ENCODE measurements around the gene PGAP2.
A peak's percentile ranks its signal among the peaks of the same experiment; 100 is the strongest.

PGAP2 gene

GRCh38 chr11:3873712-3874349, 65.5 kb downstream of the PGAP2 start:
- POLR2A ChIA-PET: interaction anchor here (0.7 to 1.2 kb wide), 3 partner anchors 14 to 43 kb away, joined by 3 to 6 read pairs (median 4); no protein-coding TSS in a partner anchor
- H3K4me1 ChIP-seq (ENCODE audit: control insufficient read depth, insufficient read depth, low read length): no peaks in the 10 kb centered on the region
- H3K36me3 ChIP-seq (ENCODE audit: control insufficient read depth in 2 of 2, insufficient read depth in 1 of 2, low read length in 2 of 2): no peaks in the 10 kb centered on the region
- no peaks in the 10 kb centered on the region for H3K9me3 ChIP-seq (ENCODE audit: control insufficient read depth, insufficient read depth, low read depth, low read length)
- CTCF ChIA-PET: interaction anchor here (0.5 to 13.3 kb wide), 5 partner anchors 11 to 1704 kb away, joined by 3 to 95 read pairs (median 3); partner anchors contain the start of gene STIM1
- no peak overlapping the region for H3K4me3 ChIP-seq (ENCODE audit: low read depth, low read length)
- H3K27ac ChIP-seq (ENCODE audit: extremely low read depth, low read depth, low read length): 0 out of 2 replicates have a peak overlapping the region, but pooled peaks have one; percentile 11
- no peak for TF ChIP-seq ZNF521 (tag by site-specific recombination; IDR thresholded peaks at IDR 0.05)
- TF ChIP-seq PRDM6 (tag by site-specific recombination; IDR thresholded peaks at IDR 0.05): peak; percentile 70; the same call in 1 of the 2 replicates
- TF ChIP-seq ZBTB8A (tag by site-specific recombination; IDR thresholded peaks at IDR 0.05): peak; percentile 62
- TF ChIP-seq ZNF501 (tag by site-specific recombination; IDR thresholded peaks at IDR 0.05): 0 out of 2 replicates have a peak, but pooled peaks have one; percentile 13
- TF ChIP-seq KLF10 (tag by site-specific recombination; IDR thresholded peaks at IDR 0.05): peak; percentile 82
- TF ChIP-seq MZF1 (tag by site-specific recombination; IDR thresholded peaks at IDR 0.05; ENCODE audit: borderline replicate concordance): peak; percentile 44; the same call in 1 of the 2 replicates
- TF ChIP-seq FEZF1 (tag by site-specific recombination; IDR thresholded peaks at IDR 0.05): peak; percentile 81
- peak; percentile 56; the same call in 1 of the 2 replicates for TF ChIP-seq TRIM28 (IDR thresholded peaks at IDR 0.05; ENCODE audit: borderline replicate concordance, low read length)
- TF ChIP-seq ZNF629 (tag by site-specific recombination; IDR thresholded peaks at IDR 0.05): peak; percentile 57
- TF ChIP-seq ZNF544 (tag by site-specific recombination; IDR thresholded peaks at IDR 0.05): no peak
- TF ChIP-seq GFI1B (tag by site-specific recombination; IDR thresholded peaks at IDR 0.05): no peak
- TF ChIP-seq ZNF211 (tag by site-specific recombination; IDR thresholded peaks at IDR 0.05; ENCODE audit: low read depth): no peak
- peak; percentile 67 for TF ChIP-seq PRDM4 (tag by site-specific recombination; IDR thresholded peaks at IDR 0.05)
- TF ChIP-seq ZSCAN23 (tag by site-specific recombination; IDR thresholded peaks at IDR 0.05): no peak
- TF ChIP-seq ZNF777 (tag by site-specific recombination; IDR thresholded peaks at IDR 0.05; ENCODE audit: borderline replicate concordance): no peak
- no peak for TF ChIP-seq ZNF26 (tag by site-specific recombination; IDR thresholded peaks at IDR 0.05)
- peak; percentile 70; the same call in 1 of the 2 replicates for TF ChIP-seq WT1 (tag by site-specific recombination; IDR thresholded peaks at IDR 0.05)
- TF ChIP-seq OSR2 (tag by site-specific recombination; IDR thresholded peaks at IDR 0.05): peak; percentile 98
- TF ChIP-seq ZNF423 (tag by site-specific recombination; IDR thresholded peaks at IDR 0.05): peak; percentile 40; the same call in 1 of the 2 replicates
- no peak for TF ChIP-seq ZNF112 (tag by site-specific recombination; IDR thresholded peaks at IDR 0.05)
- TF ChIP-seq ZNF843 (tag by site-specific recombination; IDR thresholded peaks at IDR 0.05): peak; percentile 68
- TF ChIP-seq RBAK (tag by site-specific recombination; IDR thresholded peaks at IDR 0.05): no peak
- TF ChIP-seq ZNF18 (tag by site-specific recombination; IDR thresholded peaks at IDR 0.05): 0 out of 2 replicates have a peak, but pooled peaks have one; percentile 43
- TF ChIP-seq ZNF274 (IDR thresholded peaks at IDR 0.05; ENCODE audit: low read length): no peak
- no peak for TF ChIP-seq ZNF274 (tag by site-specific recombination; IDR thresholded peaks at IDR 0.05; ENCODE audit: borderline replicate concordance)
- TF ChIP-seq ZNF148 (tag by site-specific recombination; IDR thresholded peaks at IDR 0.05; ENCODE audit: borderline replicate concordance): no peak
- TF ChIP-seq ZXDB (tag by site-specific recombination; IDR thresholded peaks at IDR 0.05): peak; percentile 29; the same call in 1 of the 2 replicates
- peak; percentile 48; the same call in 1 of the 2 replicates for TF ChIP-seq ZNF366 (tag by site-specific recombination; conservative IDR thresholded peaks at IDR 0.05)
